Kidney (tissue), 14 donors: ENCODE results near the gene TMEM129. TPM values are rescaled to one million over a fixed set of nuclear protein-coding genes. Genes with fewer than 3 reads are reported as not detected.

Source experiments
- DNase-seq, 5 donors: peaks; one replicate each; pipeline ENCODE4 v3.0.0-alpha.2; 2013 to 2020
- FAIRE-seq: peaks from 2 replicates; lab custom pipeline; 2012; peaks lifted over from hg19 to GRCh38; lab: Jason Lieb, UNC
- H3K27ac ChIP-seq, 2 donors: one replicate each; pipeline ENCODE4 v1.7.0; 2013; ENCODE audit warnings: low read depth in 2 of 2, low read length in 2 of 2, inconsistent platforms in 1 of 2
- H3K27me3 ChIP-seq: one replicate; pipeline ENCODE4 v1.7.1; 2013; ENCODE audit warnings: low read length, inconsistent platforms; ENCODE audit not compliant: control insufficient read depth, insufficient read depth
- H3K36me3 ChIP-seq, 3 donors: one replicate each; pipeline versions ENCODE4 v1.7.0 to v1.7.1; 2013; ENCODE audit warnings: low read length in 3 of 3, control low read depth in 1 of 3, inconsistent platforms in 1 of 3; ENCODE audit not compliant: insufficient read depth in 3 of 3, control insufficient read depth in 2 of 3
- H3K4me1 ChIP-seq, 3 donors: one replicate each; pipeline versions ENCODE4 v1.7.0 to v1.7.1; 2013; ENCODE audit warnings: low read length in 3 of 3, inconsistent platforms in 1 of 3, low read depth in 1 of 3; ENCODE audit not compliant: control insufficient read depth in 2 of 3, insufficient read depth in 2 of 3
- H3K4me3 ChIP-seq, 3 donors: one replicate each; pipeline versions ENCODE4 v1.7.0 to v1.8.1; 2013; ENCODE audit warnings: low read length in 3 of 3, control low read depth in 1 of 3, inconsistent platforms in 1 of 3
- H3K9ac ChIP-seq, 3 donors: one replicate each; pipeline versions ENCODE4 v1.7.0 to v1.7.1; 2013; ENCODE audit warnings: low read length in 3 of 3, control low read depth in 1 of 3, inconsistent platforms in 1 of 3
- H3K9me3 ChIP-seq, 3 donors: one replicate each; pipeline versions ENCODE4 v1.7.0 to v1.7.1; 2013; ENCODE audit warnings: low read length in 3 of 3, control low read depth in 1 of 3, inconsistent platforms in 1 of 3; ENCODE audit not compliant: control insufficient read depth in 2 of 3, insufficient read depth in 1 of 3
- intact Hi-C: fragments of 100-400 bp; cut with DNase I; formaldehyde crosslinking; loops from one replicate; pipeline ENCODE4 v1.11.1; 2022
- polyA plus RNA-seq: library from polyadenylated mRNA; stranded (reverse); fragments of 350-450 nt; fragmentation: Illumina TruSeq; extraction: RNeasy Lipid Tissue Mini Kit (QIAGEN cat#74804); gene quantifications from one replicate; pipeline ENCODE4 v1.2.3, GENCODE V29; 2014; ENCODE audit warnings: low read depth, low replicate concordance; ENCODE audit not compliant: insufficient read depth
- total RNA-seq: library from RNA; stranded (reverse); fragmentation: NEBNext Ultra II Directional; extraction: Animal tissue kit (Norgen Biotek cat#: 25700); gene quantifications from one replicate; pipeline ENCODE4 v1.2.1, GENCODE V29; 2021
- TF ChIP-seq, protein P1 (sequence below): IDR thresholded peaks from 3 replicates; pipeline ENCODE4 v1.5.1; 2012; ENCODE audit warnings: mild to moderate bottlenecking, moderate library complexity, borderline replicate concordance; ENCODE audit not compliant: insufficient read depth; ENCODE audit errors: extremely low read depth
- donor health status: control.
- donor health status: control.
- donor health status: control.
- donor health status: control.
- donor health status: control.
- donor health status: DM: yes; HTN: yes; CAD: no.
- donor health status: Normal renal cell carcinoma (clear cell type).

The TMEM129 gene
- total and polyA plus RNA-seq, 2 donors from 2014 or later = 48.2 to 60.0 TPM

- H3K27ac ChIP-seq = no peak overlapping the region
- peaks cover 0 to 9% (median 0%) of the 10 kb centered on the region in 3 donors for H3K4me1 ChIP-seq
- intact Hi-C loops = no loop called here
- H3K9me3 ChIP-seq = no peaks in the 10 kb centered on the region
- no peaks in the 10 kb centered on the region for H3K36me3 ChIP-seq
- no peak overlapping the region for H3K4me3 ChIP-seq
- no peak overlapping the region for H3K9ac ChIP-seq
- TF ChIP-seq, protein P1, sequence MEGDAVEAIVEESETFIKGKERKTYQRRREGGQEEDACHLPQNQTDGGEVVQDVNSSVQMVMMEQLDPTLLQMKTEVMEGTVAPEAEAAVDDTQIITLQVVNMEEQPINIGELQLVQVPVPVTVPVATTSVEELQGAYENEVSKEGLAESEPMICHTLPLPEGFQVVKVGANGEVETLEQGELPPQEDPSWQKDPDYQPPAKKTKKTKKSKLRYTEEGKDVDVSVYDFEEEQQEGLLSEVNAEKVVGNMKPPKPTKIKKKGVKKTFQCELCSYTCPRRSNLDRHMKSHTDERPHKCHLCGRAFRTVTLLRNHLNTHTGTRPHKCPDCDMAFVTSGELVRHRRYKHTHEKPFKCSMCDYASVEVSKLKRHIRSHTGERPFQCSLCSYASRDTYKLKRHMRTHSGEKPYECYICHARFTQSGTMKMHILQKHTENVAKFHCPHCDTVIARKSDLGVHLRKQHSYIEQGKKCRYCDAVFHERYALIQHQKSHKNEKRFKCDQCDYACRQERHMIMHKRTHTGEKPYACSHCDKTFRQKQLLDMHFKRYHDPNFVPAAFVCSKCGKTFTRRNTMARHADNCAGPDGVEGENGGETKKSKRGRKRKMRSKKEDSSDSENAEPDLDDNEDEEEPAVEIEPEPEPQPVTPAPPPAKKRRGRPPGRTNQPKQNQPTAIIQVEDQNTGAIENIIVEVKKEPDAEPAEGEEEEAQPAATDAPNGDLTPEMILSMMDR = no peak
- peak in 1 of 5 donors; percentile 67 for DNase-seq
- FAIRE-seq = no peak
- H3K27me3 ChIP-seq = no peaks in the 10 kb centered on the region
These were observed 4.4 kb upstream of the TMEM129 start for GRCh38 chr4:1725521-1725920.

DNA sequence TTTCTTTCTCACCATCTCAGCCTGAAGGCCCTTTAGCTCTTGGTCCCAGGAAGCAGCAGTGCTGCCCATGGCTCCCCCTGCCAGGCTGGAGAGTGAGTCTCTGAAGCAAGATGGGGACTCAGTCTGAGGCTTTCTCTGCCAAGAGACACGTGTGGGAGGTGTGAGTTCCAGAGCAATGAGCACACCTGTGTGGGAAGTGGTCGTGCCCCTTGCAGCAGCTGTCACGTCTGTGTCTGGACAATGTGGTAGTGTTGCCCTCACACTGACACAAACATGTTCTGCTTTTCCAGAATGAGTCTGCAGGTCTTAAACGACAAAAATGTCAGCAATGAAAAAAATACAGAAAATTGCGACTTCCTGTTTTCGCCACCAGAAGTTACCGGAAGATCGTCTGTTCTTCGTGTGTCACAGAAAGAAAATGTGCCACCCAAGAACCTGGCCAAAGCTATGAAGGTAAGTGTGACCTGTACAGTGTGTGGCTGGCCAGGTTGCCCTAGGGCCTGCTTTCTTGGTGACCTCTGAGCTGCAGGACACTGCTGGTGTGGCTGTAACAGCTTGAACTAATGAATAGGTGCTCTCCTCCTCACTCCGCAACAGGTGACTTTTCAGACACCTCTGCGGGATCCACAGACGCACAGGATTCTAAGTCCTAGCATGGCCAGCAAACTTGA lies 2.1 kb upstream of the TMEM129 start:
- intact Hi-C loops = no loop called here
- Histone ChIP-seq H3K9ac (no peak overlapping the region), H3K4me3 (no peak overlapping the region), H3K9me3 (no peaks in the 10 kb centered on the region), H3K4me1 (peaks cover 0 to 22% (median 0%) of the 10 kb centered on the region in 3 donors), H3K27ac (peak overlapping the region in 1 of 2 donors; percentile 34), H3K27me3 (no peaks in the 10 kb centered on the region), H3K36me3 (no peaks in the 10 kb centered on the region)
- DNase-seq (peak in 1 of 5 donors; percentile 46), FAIRE-seq (no peak)
- TF ChIP-seq, protein P1 = no peak

GRCh38 chr4:1722551-1723118 lies 1.5 kb upstream of the TMEM129 start:
- FAIRE-seq (no peak), DNase-seq (peak in 2 of 5 donors; percentile 49 to 67)
- H3K4me3 ChIP-seq = no peak overlapping the region
- intact Hi-C loops = no loop called here
- H3K27ac ChIP-seq = peak overlapping the region in 1 of 2 donors; percentile 41
- H3K9ac ChIP-seq = no peak overlapping the region
- TF ChIP-seq, protein P1 = no peak
- peaks cover 0 to 27% (median 0%) of the 10 kb centered on the region in 3 donors for H3K4me1 ChIP-seq
- H3K9me3 ChIP-seq = no peaks in the 10 kb centered on the region
- no peaks in the 10 kb centered on the region for H3K27me3 ChIP-seq
- H3K36me3 ChIP-seq = no peaks in the 10 kb centered on the region
